MM.1S (cell line): ENCODE data around the gene ATP1A2.

Experiments used
- CTCF ChIP-seq: fragments of 300-600 bp; sonication (generic); IDR thresholded peaks from 2 replicates; pipeline ENCODE4 v1.5.1; 2016; ENCODE audit warnings: antibody characterized with exemption, low read length, mixed read lengths
- EZH2 ChIP-seq: fragments of 300-600 bp; sonication (generic); optimal IDR thresholded peaks from 2 replicates; pipeline ENCODE3; 2017; ENCODE audit warnings: low read depth, mild to moderate bottlenecking, antibody characterized with exemption, low read length, mixed read lengths
- EZH2phosphoT487 ChIP-seq: fragments of 300-600 bp; sonication (generic); IDR thresholded peaks from 2 replicates; pipeline ENCODE4 v1.6.1; 2018; ENCODE audit warnings: antibody characterized with exemption, low read length

GRCh38 chr1:160192234-160192633, 76.7 kb downstream of the ATP1A2 start:
- no peak for TF ChIP-seq CTCF
- TF ChIP-seq EZH2 = no peak
- TF ChIP-seq EZH2phosphoT487 = no peak
